Endothelial cell of umbilical vein (primary cell): Measurements from ENCODE around the gene KIAA1671.

Experiments
- FOS ChIP-seq: IDR thresholded peaks from 2 replicates; pipeline ENCODE4 v1.6.1; 2011; ENCODE audit warnings: mild to moderate bottlenecking, low read length, moderate library complexity, borderline replicate concordance; ENCODE audit not compliant: insufficient read depth
- POLR2A ChIP-seq: IDR thresholded peaks from 2 replicates; pipeline ENCODE4 v1.6.1; 2012; ENCODE audit warnings: low read depth, mild to moderate bottlenecking, control low read depth, low read length
- POLR2AphosphoS5 ChIP-seq: IDR thresholded peaks from 2 replicates; pipeline ENCODE4 v1.6.1; 2012; ENCODE audit warnings: low read depth, mild to moderate bottlenecking, control low read depth, low read length, moderate library complexity; ENCODE audit not compliant: insufficient read depth
- TF ChIP-seq, protein P1 (sequence below), 2 donors: IDR thresholded peaks; 1 replicate in 1 of 2; 2 replicates in 1 of 2; pipeline ENCODE4 v1.5.1; 2011; ENCODE audit warnings: low read length in 2 of 2, mild to moderate bottlenecking in 2 of 2, moderate library complexity in 2 of 2, control low read depth in 1 of 2, inconsistent platforms in 1 of 2, low read depth in 1 of 2; ENCODE audit not compliant: insufficient read depth in 1 of 2; ENCODE audit errors: extremely low read depth in 1 of 2

DNA sequence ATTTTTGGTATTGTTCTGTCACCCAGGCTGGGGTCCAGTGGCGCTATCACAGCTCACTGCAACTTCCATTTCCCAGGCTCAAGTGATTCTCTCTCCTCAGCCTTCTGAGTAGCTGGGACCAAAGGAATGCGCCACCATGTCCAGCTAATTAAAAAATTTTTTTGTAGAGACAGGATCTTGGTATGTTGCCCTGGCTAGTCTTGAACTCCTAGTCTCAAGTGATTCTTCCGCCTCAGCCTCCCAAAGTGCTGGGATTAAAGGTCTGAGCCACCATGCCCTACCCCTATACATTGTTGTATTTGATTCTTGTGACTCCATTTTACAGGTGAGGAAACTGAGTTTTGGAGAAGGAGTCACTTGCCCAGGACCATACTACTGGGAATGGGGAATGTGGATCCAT lies 11.9 kb downstream of the KIAA1671 start:
- TF ChIP-seq, protein P1, sequence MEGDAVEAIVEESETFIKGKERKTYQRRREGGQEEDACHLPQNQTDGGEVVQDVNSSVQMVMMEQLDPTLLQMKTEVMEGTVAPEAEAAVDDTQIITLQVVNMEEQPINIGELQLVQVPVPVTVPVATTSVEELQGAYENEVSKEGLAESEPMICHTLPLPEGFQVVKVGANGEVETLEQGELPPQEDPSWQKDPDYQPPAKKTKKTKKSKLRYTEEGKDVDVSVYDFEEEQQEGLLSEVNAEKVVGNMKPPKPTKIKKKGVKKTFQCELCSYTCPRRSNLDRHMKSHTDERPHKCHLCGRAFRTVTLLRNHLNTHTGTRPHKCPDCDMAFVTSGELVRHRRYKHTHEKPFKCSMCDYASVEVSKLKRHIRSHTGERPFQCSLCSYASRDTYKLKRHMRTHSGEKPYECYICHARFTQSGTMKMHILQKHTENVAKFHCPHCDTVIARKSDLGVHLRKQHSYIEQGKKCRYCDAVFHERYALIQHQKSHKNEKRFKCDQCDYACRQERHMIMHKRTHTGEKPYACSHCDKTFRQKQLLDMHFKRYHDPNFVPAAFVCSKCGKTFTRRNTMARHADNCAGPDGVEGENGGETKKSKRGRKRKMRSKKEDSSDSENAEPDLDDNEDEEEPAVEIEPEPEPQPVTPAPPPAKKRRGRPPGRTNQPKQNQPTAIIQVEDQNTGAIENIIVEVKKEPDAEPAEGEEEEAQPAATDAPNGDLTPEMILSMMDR (IDR thresholded peaks at IDR 0.05; ENCODE audit: extremely low read depth in 1 of 2, insufficient read depth in 1 of 2, low read depth in 1 of 2, low read length in 2 of 2), result no peak
- TF ChIP-seq POLR2AphosphoS5 (no peak), FOS (no peak), POLR2A (no peak)
